T follicular helper cell (primary cell): Measurements from ENCODE around the gene TYROBP.
"Not testable (repeated sequence)": the region's sequence is repeated elsewhere in the genome, so short reads cannot be mapped to it uniquely, and the experiment has no call there.

Experiments
- DNase-seq: peaks from one replicate; pipeline ENCODE4 v3.0.0-alpha.2; 2020; ENCODE audit warnings: low read depth

TYROBP gene

DNA sequence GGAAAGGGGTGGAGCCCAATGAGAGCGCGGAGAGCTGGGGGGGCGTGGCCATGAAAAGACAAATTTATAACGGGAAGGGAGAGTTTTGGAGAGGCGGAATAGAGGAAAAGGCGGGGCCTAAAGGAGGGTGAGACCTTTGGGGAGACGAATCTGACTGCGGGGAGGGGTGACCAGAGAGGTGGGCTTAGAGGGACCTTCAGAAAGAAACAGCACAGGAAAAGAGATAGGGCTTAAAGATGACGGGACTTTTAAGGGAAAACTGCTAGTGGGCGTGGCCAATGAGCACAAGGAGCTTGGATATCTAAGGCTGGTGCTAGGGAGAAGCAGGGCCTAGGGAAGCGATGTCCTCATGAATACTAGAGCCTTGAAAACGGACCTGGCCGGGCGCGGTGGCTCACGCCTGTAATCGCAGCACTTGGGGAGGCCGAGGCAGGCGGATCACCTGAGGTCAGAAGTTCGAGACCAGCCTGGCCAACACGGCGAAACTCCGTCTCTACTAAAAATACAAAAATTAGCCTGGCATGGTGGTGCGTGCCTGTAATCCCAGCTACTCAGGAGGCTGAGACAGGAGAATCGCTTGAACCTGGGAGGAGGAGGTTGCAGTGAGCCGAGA is 37.9 kb downstream of the TYROBP start:
- not testable (repeated sequence) for DNase-seq

DNA sequence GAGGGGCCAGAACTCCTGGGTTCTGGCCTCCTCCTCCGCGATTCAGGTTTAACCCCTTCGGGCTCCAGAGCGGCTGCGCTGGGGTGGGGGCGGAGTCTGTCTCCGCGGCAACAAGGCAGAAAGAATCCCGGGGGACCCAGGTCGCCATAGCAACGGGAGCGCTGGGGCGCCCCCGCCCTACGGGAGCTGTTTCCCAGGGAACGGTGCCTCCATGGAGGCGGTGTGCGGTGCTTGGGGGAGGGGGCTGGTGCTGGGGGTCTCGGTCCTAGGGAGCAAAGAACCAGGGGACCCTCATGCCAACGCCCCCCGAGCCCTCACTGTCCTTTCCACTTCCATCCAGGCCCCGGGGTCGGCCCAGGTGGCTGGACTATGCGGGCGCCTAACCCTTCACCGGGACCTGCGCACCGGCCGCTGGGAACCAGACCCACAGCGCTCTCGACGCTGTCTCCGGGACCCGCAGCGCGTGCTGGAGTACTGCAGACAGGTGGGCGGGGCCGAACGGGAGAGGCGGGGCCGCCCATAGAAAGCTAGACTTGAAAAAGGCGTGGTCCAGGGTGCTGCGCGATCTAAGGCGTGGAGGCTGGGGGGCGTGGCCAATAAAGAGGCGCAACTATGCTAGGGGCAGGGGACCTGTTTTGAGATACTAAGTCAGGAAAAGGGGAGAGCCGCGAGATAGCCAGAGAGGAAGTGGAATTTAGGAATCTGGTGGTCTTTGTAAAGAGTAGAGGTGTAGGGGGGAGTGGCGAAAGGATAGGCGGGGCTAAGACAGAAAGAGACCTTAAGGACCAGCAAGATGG is 38.6 kb downstream of the TYROBP start:
- DNase-seq = peak; percentile 72

DNA sequence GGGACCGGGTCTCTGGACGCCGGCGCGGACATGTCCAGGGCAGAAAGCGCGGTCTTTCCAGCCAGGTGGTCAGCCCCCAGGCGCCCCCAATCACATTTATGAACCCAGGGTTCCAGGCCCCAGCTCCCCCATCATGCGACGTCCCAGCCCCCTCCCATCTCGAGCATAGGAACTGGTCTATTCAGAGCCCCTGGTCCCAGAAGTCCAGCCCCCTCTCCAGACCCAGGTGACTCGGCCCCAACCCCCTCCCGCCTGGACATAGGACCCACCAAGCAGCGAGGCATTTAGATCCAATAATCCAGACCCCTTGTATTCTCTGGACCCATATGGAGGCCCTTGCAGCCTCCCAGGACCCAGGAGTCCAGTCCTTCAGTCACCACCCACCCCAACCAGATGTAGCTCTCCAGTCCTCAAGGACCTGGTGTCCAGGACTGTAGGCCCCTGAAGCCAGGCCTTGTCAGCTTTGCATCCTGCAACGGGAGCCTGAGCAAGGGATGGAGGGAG is 39.2 kb downstream of the TYROBP start:
- no peak for DNase-seq

DNA sequence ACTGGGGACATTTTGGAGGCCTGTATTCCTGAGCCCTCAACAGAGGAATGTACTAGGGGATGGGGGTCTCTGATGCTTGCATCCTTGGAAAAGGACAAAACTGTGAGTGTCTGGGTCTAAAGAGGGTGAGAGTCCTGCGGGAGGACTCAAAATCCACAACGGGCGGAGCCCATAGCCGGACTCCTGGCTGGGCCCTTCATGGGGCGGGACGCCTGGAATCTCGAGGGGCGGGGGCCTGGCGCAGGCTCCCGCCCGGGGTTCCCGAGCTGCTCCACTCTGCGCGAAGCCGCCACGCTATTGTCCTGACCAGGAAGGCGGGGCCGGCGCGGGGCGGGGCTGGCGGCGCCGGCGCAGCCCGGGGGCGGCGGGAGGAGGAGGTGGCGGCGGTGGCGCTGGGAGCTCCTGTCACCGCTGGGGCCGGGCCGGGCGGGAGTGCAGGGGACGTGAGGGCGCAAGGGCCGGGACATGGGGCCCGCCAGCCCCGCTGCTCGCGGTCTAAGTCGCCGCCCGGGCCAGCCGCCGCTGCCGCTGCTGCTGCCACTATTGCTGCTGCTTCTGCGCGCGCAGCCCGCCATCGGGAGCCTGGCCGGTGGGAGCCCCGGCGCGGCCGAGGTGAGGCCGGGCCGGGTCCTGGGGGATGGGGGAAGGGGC is 39.8 kb downstream of the TYROBP start, which contains the start of gene APLP1:
TSS of gene APLP1 (plus strand) at position 403 of the 651 bp plus-strand sequence. CDS start at position 466, 63 bp downstream.
- peak; percentile 37 for DNase-seq

DNA sequence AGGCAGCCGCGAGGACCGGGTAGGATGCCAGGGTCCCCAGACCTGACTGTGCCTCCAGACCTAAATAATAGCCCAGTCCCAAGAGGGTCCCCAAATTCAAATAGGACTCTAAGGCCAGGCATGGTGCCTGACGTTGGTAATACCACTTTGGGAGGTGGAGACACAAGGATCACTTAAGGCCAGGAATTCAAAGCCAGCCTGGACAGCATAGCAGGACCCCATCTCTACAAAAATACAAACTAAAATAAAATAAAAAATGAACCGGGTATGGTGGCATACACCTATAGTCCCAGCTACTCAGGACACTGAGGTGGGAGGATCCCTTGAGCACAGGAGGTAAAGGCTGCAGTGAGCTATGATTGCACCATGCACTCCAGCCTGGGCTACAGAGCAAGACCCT is 45.1 kb downstream of the TYROBP start:
- no peak for DNase-seq

DNA sequence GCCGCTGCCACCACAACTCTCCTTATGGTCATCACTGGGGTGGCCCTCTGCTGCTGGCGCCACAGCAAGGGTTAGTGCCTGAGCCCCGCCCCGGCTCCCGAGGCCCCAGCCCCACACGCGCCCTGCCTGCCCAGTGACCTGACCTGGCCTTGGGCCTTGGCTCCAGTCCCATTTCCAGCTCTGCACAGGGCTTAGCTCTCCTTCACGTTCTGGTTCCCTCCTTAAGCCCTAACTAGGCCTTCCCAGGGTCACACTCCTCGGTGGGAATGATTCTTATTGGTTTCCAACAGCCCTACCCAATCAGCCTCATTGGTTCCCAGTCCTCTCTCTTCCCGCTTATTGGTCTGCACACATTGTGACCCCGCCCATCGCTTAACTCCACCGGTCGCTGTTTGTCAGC is 45.6 kb downstream of the TYROBP start:
- no peak for DNase-seq

DNA sequence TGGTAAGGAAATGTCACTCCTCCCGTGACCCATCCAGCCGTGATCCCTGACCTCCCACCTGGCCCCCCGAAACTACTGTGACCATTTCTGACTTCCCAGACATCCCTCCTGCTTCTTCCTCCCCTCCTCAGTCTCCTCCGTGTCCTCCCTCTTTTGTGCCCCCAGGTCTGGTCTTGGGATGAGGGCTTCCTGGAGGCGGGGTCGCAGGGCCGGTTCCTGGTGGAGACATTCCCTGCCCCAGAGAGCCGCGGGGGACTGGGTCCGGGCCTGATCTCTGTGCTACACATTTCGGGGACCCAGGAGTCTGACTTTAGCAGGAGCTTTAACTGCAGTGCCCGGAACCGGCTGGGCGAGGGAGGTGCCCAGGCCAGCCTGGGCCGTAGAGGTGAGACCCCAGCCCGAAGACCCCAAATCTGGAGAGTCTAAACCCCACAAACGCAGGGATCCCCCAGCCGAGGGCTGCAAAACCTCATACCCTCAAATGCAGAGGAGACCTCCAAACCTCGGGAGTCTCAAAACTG is 46.4 kb downstream of the TYROBP start:
- DNase-seq = no peak

DNA sequence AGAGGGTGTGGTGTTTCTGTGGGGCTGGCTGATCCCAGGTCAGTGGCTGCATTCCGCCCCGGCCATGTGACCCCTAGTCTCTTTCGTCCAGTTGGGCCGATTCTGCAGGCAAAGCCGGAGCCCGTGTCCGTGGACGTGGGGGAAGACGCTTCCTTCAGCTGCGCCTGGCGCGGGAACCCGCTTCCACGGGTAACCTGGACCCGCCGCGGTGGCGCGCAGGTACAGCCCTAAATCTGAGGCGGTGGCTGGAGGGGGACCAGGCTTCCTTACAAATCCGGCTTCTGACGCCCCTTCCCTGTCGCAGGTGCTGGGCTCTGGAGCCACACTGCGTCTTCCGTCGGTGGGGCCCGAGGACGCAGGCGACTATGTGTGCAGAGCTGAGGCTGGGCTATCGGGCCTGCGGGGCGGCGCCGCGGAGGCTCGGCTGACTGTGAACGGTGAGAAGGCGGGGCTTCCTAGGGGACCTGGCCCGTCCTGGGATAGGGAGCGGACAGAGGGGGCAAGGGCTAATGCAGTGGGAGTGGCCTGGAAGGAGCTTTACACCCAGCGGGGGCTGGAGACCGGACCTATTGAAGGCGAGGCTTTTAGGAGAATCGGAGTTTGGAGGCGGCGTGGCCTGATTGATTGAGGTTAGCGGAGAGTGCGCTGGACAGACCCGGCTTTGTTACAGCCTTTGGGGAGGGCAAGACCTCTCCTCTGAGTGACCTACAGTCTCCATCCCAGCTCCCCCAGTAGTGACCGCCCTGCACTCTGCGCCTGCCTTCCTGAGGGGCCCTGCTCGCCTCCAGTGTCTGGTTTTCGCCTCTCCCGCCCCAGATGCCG is 47.1 kb downstream of the TYROBP start:
- no peak for DNase-seq

DNA sequence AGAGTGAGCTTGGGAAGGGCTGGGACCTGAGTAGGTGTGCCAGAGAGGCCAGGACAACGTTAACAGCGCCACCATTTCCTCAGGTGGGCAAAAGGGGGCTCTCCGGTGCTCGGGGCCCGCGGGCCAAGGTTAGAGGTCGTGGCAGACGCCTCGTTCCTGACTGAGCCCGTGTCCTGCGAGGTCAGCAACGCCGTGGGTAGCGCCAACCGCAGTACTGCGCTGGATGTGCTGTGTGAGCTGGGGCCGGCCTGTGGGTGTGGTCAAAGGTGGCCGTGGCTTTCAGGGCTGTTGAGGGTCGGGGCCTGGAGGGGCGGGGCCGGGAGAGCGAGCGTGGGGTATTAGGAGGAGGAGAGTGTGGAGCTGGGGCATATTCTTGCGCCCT is 47.7 kb downstream of the TYROBP start:
- DNase-seq = no peak

DNA sequence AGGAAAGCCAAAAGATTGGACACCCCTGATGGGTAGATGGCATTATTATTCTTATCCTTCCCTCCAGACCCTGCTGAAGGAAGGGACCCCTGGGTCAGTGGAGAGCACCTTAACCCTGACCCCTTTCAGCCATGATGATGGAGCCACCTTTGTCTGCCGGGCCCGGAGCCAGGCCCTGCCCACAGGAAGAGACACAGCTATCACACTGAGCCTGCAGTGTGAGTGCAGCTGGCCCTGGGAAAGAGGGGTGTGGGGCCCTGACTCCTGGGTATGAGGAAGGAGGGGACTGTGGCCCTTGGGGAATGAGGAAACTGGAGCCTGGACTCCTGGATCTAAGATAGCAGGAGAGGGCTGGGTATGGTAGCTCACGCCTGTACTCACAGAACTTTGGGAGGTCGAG is 48.7 kb downstream of the TYROBP start:
- DNase-seq = no peak

DNA sequence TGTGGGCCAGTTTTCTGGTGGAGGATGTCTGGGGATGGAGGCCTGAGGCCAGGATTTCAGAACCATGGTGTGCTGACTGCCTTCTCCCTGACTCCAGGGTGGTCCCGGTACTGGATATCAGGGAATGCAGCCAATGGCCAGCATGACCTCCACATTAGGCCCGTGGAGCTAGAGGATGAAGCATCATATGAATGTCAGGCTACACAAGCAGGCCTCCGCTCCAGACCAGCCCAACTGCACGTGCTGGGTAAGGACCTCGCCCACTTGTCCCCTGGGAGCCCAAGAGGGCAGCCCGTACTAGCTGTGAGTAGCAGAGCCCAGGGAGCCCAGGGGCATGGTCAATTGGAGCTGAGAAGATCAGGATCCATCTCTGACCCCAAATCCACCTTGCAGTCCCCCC is 49.8 kb downstream of the TYROBP start:
- DNase-seq = no peak

DNA sequence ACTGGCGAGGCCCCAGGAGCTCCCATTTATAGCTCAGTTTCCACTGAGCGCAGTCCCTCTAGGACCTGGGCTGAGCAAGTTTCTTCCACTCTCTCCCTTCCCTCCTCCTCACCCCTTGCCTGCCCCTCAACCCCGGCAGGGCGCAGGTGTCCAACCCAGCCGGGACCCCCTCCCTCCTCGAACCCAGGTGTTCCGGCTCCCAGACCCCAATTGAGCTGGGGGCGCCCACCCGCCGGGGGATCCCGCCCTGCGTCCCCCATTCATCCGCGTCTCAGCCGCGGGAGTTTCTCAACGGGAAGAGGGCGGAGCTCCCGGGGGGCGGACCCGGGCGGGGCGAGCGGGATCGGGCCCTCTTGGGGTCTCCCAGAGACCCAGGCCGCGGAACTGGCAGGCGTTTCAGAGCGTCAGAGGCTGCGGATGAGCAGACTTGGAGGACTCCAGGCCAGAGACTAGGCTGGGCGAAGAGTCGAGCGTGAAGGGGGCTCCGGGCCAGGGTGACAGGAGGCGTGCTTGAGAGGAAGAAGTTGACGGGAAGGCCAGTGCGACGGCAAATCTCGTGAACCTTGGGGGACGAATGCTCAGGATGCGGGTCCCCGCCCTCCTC is 51.4 kb downstream of the TYROBP start, which contains the start of gene KIRREL2:
TSS of gene KIRREL2 (plus strand) at position 366 of the 604 bp plus-strand sequence. CDS start at position 575, 209 bp downstream.
- DNase-seq = no peak
